H9 (cell line): ENCODE data around the gene COPS9. TPM values are rescaled to one million over a fixed set of nuclear protein-coding genes. Genes with fewer than 3 reads are reported as not detected.

Experiments
- DNase-seq: peaks from one replicate; pipeline ENCODE4 v3.0.0-alpha.2; 2017
- H2AFZ ChIP-seq: one replicate; pipeline ENCODE4 v1.6.1; 2013; ENCODE audit warnings: mild to moderate bottlenecking, low read length, control low read depth, moderate library complexity
- H2AK5ac ChIP-seq: 2 replicates; pipeline ENCODE4 v1.6.1; 2013; ENCODE audit warnings: low read length, control low read depth, mixed read lengths; ENCODE audit not compliant: insufficient read length
- H2BK120ac ChIP-seq: one replicate; pipeline ENCODE4 v1.6.1; 2013; ENCODE audit warnings: low read depth, mild to moderate bottlenecking, low read length, control low read depth, inconsistent platforms; ENCODE audit not compliant: poor library complexity, severe bottlenecking
- H2BK12ac ChIP-seq: 2 replicates; pipeline ENCODE4 v1.6.1; 2013; ENCODE audit warnings: low read length, control low read depth, mixed read lengths, low read depth; ENCODE audit not compliant: insufficient read length
- H2BK15ac ChIP-seq: 2 replicates; pipeline ENCODE4 v1.6.1; 2013; ENCODE audit warnings: low read depth, low read length, control low read depth
- H2BK20ac ChIP-seq: one replicate; pipeline ENCODE4 v1.6.1; 2013; ENCODE audit warnings: low read depth, mild to moderate bottlenecking, low read length, control low read depth, inconsistent platforms; ENCODE audit not compliant: poor library complexity, severe bottlenecking
- H2BK5ac ChIP-seq: 2 replicates; pipeline ENCODE4 v1.6.1; 2013; ENCODE audit warnings: low read length, control low read depth, mixed read lengths; ENCODE audit not compliant: insufficient read length
- H3K14ac ChIP-seq: 2 replicates; pipeline ENCODE4 v1.6.1; 2013; ENCODE audit warnings: low read length, control low read depth; ENCODE audit not compliant: insufficient read depth
- H3K18ac ChIP-seq: 2 replicates; pipeline ENCODE4 v1.6.1; 2013; ENCODE audit warnings: low read depth, mild to moderate bottlenecking, mixed read lengths, low read length, control low read depth; ENCODE audit not compliant: insufficient read length
- H3K23ac ChIP-seq: 2 replicates; pipeline ENCODE4 v1.6.1; 2013; ENCODE audit warnings: low read length, control low read depth, mixed read lengths, low read depth; ENCODE audit not compliant: insufficient read length
- H3K23me2 ChIP-seq: 2 replicates; pipeline ENCODE4 v1.6.1; 2013; ENCODE audit warnings: low read depth, mild to moderate bottlenecking, mixed read lengths, low read length, control low read depth; ENCODE audit not compliant: insufficient read length, poor library complexity, severe bottlenecking
- H3K27ac ChIP-seq: 2 replicates; pipeline ENCODE4 v1.5.1; 2013; ENCODE audit warnings: low read length, control low read depth, mixed read lengths, low read depth; ENCODE audit not compliant: insufficient read length
- H3K27me3 ChIP-seq: 2 replicates; pipeline ENCODE4 v1.6.1; 2013; ENCODE audit warnings: low read length, control low read depth, inconsistent platforms; ENCODE audit not compliant: insufficient read depth
- H3K4ac ChIP-seq: 2 replicates; pipeline ENCODE4 v1.6.1; 2013; ENCODE audit warnings: low read depth, mild to moderate bottlenecking, control low read depth, inconsistent platforms, low read length, moderate library complexity
- H3K4me1 ChIP-seq: 2 replicates; pipeline ENCODE4 v1.6.1; 2013; ENCODE audit warnings: low read length, control low read depth, inconsistent platforms; ENCODE audit not compliant: insufficient read depth
- H3K4me2 ChIP-seq: 2 replicates; pipeline ENCODE4 v1.6.1; 2013; ENCODE audit warnings: low read length, control low read depth, mixed read lengths; ENCODE audit not compliant: insufficient read length, insufficient read depth
- H3K56ac ChIP-seq: 2 replicates; pipeline ENCODE4 v1.6.1; 2013; ENCODE audit warnings: low read depth, mild to moderate bottlenecking, mixed read lengths, low read length, control low read depth; ENCODE audit not compliant: insufficient read length
- H3K79me1 ChIP-seq: 2 replicates; pipeline ENCODE4 v1.6.1; 2013; ENCODE audit warnings: low read depth, mild to moderate bottlenecking, moderate library complexity, low read length, control low read depth, inconsistent platforms; ENCODE audit not compliant: insufficient read depth, poor library complexity, severe bottlenecking
- H3K79me2 ChIP-seq: 2 replicates; pipeline ENCODE4 v1.6.1; 2013; ENCODE audit warnings: low read length, control low read depth, inconsistent platforms; ENCODE audit not compliant: insufficient read depth
- H3K9ac ChIP-seq: 2 replicates; pipeline ENCODE4 v1.6.1; 2013; ENCODE audit warnings: low read length, control low read depth, mixed read lengths; ENCODE audit not compliant: insufficient read length; ENCODE audit errors: extremely low read depth
- H3K9me3 ChIP-seq: one replicate; pipeline ENCODE4 v1.6.1; 2013; ENCODE audit warnings: low read depth, low read length, inconsistent platforms; ENCODE audit not compliant: control insufficient read depth
- H3T11ph ChIP-seq: one replicate; pipeline ENCODE4 v1.6.1; 2013; ENCODE audit warnings: mild to moderate bottlenecking, low read length, control low read depth, inconsistent platforms
- H4K20me1 ChIP-seq: one replicate; pipeline ENCODE4 v1.6.1; 2013; ENCODE audit not compliant: control insufficient read depth, insufficient read length, insufficient read depth
- H4K5ac ChIP-seq: 2 replicates; pipeline ENCODE4 v1.6.1; 2013; ENCODE audit warnings: low read depth, mild to moderate bottlenecking, mixed read lengths, low read length, control low read depth; ENCODE audit not compliant: insufficient read length
- H4K8ac ChIP-seq: replicated peaks from 2 replicates; pipeline ENCODE4 v1.6.1; 2013; ENCODE audit warnings: low read length, control low read depth, mixed read lengths, low read depth; ENCODE audit not compliant: insufficient read length
- H4K91ac ChIP-seq: 2 replicates; pipeline ENCODE4 v1.6.1; 2013; ENCODE audit warnings: low read depth, mild to moderate bottlenecking, moderate library complexity, mixed read lengths, low read length, control low read depth; ENCODE audit not compliant: insufficient read length
- H3K27ac Mint-ChIP-seq, 3 experiments: 2 replicates in 2 of 3; 3 replicates in 1 of 3; pipeline ENCODE4 v1.8.0; 2020 to 2021; ENCODE audit warnings: mixed read lengths in 3 of 3, mild to moderate bottlenecking in 1 of 3, moderate library complexity in 1 of 3
- H3K27me3 Mint-ChIP-seq: 2 replicates; pipeline ENCODE4 v1.8.0; 2021; ENCODE audit warnings: low read depth, mild to moderate bottlenecking, moderate library complexity, mixed read lengths
- H3K36me3 Mint-ChIP-seq, 3 experiments: 2 replicates in 2 of 3; 3 replicates in 1 of 3; pipeline ENCODE4 v1.8.0; 2020 to 2021; ENCODE audit warnings: low read depth in 3 of 3, mixed read lengths in 3 of 3; ENCODE audit not compliant: insufficient read depth in 1 of 3
- H3K4me1 Mint-ChIP-seq, 2 experiments: 2 replicates each; pipeline ENCODE4 v1.8.0; 2020; ENCODE audit warnings: mixed read lengths in 2 of 2
- H3K4me3 Mint-ChIP-seq, 2 experiments: 2 replicates in 1 of 2; 3 replicates in 1 of 2; pipeline ENCODE4 v1.8.0; 2020 to 2021; ENCODE audit warnings: mild to moderate bottlenecking in 2 of 2, mixed read lengths in 2 of 2, moderate library complexity in 1 of 2
- H3K9me3 Mint-ChIP-seq, 2 experiments: 2 replicates in 1 of 2; 3 replicates in 1 of 2; pipeline ENCODE4 v1.8.0; 2020; ENCODE audit warnings: mild to moderate bottlenecking in 2 of 2, mixed read lengths in 2 of 2, moderate library complexity in 1 of 2
- WGBS: extraction: QIAGEN DNeasy Blood & Tissue Kit; methylation state at CpG from one replicate; pipeline ENCODE4 v1.1.7; 2013; ENCODE audit warnings: missing lambda C conversion rate, low lambda C conversion rate, mixed read lengths; ENCODE audit not compliant: insufficient read length; ENCODE audit errors: extremely low coverage; 5-methylcytosine and 5-hydroxymethylcytosine counted together
- total RNA-seq: library from RNA; stranded (reverse); gene quantifications from 2 replicates; pipeline ENCODE4 v1.2.1, GENCODE V29; 2021
- TF ChIP-seq, protein P1 (sequence below): fragments of 200-600 bp; sonication (generic); conservative IDR thresholded peaks from 3 replicates; pipeline ENCODE4 v1.8.0; 2021; ENCODE audit warnings: antibody characterized with exemption, mild to moderate bottlenecking

Gene COPS9
- total RNA-seq, 1 experiment from 2014 or later, result 142 TPM

DNA sequence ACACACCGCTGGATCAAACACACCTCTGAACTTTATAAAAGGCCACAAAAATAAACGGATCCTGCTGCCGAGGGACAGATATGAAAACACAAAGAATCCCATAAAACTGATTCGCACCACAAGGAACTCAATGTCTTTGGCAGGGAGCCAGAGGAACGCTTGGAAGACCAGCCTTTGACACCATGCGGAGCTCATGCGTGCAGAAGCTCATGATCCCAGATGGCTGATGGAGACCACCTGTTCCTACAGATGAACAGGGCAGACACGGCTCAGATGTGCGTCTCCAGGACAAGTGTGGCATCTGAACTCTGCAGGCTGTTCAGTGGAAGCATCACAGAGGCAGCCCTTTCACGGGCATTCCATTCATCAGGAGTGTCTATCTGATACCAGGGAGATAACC, 24.9 kb downstream of the COPS9 start:
- H2BK120ac ChIP-seq, result no peak overlapping the region
- no peak overlapping the region for H2BK15ac ChIP-seq
- H3K23me2 ChIP-seq, result no peaks in the 10 kb centered on the region
- no peak overlapping the region for H2BK5ac ChIP-seq
- no peaks in the 10 kb centered on the region for H3K27me3 ChIP-seq
- Mint-ChIP-seq H3K27ac (no peak overlapping the region), H3K4me3 (no peak overlapping the region), H3K27me3 (peaks cover 15% of the 10 kb centered on the region), H3K9me3 (peaks cover 3 to 9% of the 10 kb centered on the region in 2 experiments; a peak in 3 of 5 replicates), H3K4me1 (peaks cover 9 to 19% of the 10 kb centered on the region in 2 experiments), H3K36me3 (peaks cover 0 to 6% (median 0%) of the 10 kb centered on the region in 3 experiments; a peak in 2 of 7 replicates)
- H4K5ac ChIP-seq, result no peak overlapping the region
- no peak overlapping the region for H2AK5ac ChIP-seq
- WGBS, result no CpG with 5 or more reads among the region's 10 CpGs
- no peak overlapping the region for H3K4me2 ChIP-seq
- no peak overlapping the region for H2AFZ ChIP-seq
- H3K79me1 ChIP-seq, result no peaks in the 10 kb centered on the region
- no peaks in the 10 kb centered on the region for H3K9me3 ChIP-seq
- no peak overlapping the region for H3T11ph ChIP-seq
- H3K27ac ChIP-seq, result no peak overlapping the region
- no peak for DNase-seq
- H3K18ac ChIP-seq, result no peak overlapping the region
- H2BK12ac ChIP-seq, result no peak overlapping the region
- no peak overlapping the region for H2BK20ac ChIP-seq
- TF ChIP-seq, protein P1, sequence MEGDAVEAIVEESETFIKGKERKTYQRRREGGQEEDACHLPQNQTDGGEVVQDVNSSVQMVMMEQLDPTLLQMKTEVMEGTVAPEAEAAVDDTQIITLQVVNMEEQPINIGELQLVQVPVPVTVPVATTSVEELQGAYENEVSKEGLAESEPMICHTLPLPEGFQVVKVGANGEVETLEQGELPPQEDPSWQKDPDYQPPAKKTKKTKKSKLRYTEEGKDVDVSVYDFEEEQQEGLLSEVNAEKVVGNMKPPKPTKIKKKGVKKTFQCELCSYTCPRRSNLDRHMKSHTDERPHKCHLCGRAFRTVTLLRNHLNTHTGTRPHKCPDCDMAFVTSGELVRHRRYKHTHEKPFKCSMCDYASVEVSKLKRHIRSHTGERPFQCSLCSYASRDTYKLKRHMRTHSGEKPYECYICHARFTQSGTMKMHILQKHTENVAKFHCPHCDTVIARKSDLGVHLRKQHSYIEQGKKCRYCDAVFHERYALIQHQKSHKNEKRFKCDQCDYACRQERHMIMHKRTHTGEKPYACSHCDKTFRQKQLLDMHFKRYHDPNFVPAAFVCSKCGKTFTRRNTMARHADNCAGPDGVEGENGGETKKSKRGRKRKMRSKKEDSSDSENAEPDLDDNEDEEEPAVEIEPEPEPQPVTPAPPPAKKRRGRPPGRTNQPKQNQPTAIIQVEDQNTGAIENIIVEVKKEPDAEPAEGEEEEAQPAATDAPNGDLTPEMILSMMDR, result no peak
- H3K4ac ChIP-seq, result no peak overlapping the region
- H3K9ac ChIP-seq, result no peak overlapping the region
- H3K14ac ChIP-seq, result no peak overlapping the region
- no peaks in the 10 kb centered on the region for H4K20me1 ChIP-seq
- H4K91ac ChIP-seq, result no peak overlapping the region
- H3K23ac ChIP-seq, result no peak overlapping the region
- H4K8ac ChIP-seq, result no peak overlapping the region
- H3K4me1 ChIP-seq, result peaks cover 4% of the 10 kb centered on the region; the same call in 1 of the 2 replicates
- no peaks in the 10 kb centered on the region for H3K79me2 ChIP-seq
- H3K56ac ChIP-seq, result no peak overlapping the region
